HG03097 (cell line): ENCODE data around the gene GRID2.
"Not testable (repeated sequence)": the region's sequence is repeated elsewhere in the genome, so short reads cannot be mapped to it uniquely, and the experiment has no call there.

ENCODE experiments used
- ATAC-seq: cut with Tn5 transposase; IDR thresholded peaks from one replicate; pipeline ENCODE4 v1.9.1; 2021; ENCODE audit not compliant: unreplicated experiment, low FRiP score

The GRID2 gene

DNA sequence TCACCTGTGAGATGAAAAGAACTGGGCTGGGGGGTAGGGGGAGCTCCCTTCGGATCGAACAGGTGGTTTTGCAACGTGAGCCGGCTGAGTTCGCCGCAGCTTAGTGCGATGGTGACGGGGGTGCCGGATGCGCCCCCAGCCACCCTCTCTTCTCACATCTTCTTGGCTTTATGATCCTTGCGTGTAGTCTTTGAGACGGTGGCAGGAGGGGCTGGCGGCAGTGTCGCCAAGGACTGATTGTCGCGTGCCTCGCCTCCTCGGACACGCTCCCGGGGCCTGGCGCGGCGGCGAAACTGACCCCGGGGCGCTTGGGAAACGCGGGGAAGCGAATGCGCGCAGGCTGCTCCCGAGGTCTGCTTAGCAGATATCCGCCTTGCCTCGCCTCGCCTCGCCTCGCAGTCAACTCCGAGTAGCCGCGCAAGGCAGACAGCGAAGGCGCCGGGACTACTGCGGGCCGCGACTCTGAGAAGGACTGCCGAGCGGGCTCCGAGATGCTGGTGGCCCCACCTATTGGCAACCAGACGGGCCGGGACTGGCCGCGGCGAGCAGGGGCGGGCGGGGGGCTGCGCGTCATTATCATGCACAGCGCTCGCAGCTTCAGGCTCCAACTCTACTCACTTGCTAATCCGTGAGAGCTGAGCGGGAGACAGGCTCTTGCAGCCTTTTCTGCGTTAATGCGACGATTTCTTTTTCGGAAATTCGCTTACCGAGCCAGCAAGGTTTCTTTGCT is 1.5 kb downstream of the GRID2 start:
- ATAC-seq, result no peak

DNA sequence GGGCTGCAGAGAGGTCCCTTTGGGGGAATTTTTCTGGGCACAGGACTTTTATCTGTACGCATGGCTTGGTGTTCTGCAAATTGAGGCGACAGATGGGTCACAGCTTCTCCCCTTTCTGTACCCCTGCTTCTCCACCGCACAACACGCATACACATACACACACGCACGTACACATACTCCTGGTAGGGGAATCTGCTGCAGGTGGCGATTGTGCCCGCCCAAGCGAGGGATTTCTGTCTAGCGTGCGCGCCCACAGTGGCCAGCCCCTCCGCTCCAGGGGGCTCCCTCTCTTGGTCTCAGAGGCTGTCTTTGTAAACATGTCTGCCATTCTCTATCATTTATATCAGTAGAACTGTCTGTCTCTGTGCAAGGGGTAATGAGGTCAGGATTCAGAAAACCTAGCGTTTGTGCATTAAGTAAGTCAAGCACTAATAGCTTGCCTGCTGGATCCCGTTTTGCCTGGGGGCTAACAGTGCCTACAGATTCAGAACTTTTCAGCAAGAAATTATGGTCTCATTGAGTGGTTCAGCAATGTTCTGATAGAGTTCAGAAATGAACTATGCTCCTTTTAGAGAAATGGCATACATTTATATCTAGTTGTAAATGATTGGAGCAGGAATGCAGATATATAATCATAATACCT is 2.2 kb downstream of the GRID2 start:
- no peak for ATAC-seq

DNA sequence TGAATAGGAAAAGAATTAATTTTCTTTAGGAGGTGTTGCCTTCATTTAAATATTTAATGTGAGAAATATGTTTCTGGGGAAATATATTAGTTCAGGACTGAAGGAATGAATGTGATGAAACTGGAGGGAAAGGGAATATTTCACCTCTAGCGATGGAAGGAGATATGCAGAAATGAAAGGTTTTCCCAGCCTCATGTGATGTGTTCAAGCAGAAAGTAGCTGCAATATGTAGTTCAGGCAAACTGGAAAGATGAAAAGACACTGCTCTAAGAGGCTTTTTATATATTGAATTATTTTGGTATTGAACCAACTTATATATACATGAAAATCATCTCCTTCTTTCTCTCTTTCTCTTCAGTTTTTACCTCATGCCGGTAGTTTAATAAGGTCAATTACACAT is 3.4 kb downstream of the GRID2 start:
- no peak for ATAC-seq

DNA sequence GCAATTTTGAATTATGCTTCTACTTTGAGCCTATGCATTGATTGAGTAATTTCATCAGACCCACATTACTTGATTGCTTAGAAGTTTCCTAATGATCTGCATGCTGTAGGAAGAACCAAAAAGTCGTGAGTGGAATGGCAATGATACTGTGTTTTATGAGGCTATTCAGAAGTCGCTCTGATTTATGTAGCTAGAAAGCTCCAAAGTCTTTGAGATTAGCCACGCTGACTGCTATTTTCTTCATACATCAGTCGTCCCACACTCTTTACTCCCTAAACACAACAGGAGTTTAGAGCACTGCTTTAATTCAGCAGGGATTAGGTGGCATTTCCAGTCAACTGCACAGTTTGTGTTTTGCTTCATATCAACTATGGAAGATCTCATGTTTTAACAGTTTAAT is 4.1 kb downstream of the GRID2 start:
- ATAC-seq, result no peak

DNA sequence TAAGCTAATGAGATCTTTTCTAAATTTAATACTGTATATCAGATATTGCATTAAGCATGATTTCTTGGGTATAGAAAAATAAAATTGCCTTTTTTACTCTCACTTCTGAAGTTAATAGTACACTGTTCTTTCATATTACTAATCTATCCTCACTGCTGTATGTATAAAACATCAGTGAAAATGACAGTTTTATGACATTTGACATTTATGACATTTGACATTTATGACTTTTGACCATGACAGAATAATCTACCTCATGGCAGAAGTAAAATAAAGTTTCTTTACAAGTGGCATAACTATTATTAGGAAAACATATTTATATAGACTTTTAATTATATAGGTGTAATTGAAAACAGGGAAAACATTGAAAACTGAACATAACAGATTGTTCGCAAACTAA is 13.3 kb downstream of the GRID2 start:
- no peak for ATAC-seq

DNA sequence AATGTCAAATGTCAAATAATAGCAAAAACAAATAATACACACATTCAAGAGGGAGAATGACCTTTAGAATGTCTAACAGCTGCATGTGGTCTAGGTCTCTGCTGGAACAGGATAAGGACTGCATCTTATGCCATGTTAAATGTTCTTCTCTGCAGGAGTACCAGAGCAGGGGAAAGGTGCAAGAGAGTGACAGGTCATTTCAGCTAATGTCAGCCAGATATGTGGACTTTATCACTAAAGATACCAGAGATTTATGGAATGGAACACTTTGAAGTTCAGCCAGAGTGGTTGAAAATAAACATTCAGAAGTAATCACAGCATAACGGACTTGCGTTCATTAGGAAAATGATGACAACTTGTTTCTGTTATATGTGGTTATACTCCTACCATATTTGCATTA is 24.3 kb downstream of the GRID2 start:
- ATAC-seq, result no peak

DNA sequence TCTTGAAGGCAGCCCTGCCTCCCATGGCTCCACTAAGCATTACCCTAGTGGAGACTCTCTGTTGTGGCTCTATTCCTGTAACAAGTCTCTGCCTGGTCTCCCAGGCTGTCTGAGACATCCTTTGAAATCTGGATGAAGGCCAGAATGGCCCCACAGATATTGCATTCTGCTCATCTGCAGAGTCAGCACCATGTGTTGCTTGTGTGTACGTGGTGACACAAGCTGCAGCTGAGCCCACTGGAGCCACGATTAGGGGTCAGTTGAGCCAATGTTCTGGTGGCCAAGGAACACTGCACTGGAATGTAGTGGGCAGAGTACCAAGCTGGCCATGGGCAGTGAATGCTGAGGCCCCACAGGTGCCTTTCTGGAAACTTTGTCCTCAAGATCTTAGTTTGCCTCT is 29.2 kb downstream of the GRID2 start:
- no peak for ATAC-seq

DNA sequence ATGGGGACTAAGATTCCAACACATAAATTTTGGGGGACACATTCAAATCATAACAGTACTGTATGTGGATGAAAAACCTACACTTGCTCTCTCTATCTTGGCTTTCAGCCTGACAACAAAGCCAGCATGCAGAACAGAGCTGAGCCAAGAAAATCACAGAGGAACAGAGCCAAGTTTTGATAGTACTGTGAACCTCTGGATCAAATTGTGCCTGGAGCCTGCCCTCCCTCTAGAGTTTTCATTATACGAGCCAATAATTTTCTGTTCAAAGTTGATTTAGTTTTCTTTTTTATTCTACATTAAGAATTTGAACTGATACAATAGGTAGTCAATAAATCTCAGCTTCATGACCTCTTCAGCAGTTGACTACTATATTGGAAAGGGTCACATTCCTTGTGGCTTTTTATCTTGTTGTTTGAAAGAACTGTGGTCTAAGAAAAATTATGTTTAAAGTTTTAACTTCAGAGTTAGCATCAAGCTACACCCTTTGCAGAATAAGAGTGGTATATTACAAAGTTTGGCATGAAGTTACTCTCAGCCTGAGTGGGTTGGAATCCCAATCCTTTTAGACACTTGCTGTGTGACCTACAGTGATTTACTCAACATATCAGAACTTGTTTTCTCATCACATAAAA is 31.1 kb downstream of the GRID2 start:
- no peak for ATAC-seq

DNA sequence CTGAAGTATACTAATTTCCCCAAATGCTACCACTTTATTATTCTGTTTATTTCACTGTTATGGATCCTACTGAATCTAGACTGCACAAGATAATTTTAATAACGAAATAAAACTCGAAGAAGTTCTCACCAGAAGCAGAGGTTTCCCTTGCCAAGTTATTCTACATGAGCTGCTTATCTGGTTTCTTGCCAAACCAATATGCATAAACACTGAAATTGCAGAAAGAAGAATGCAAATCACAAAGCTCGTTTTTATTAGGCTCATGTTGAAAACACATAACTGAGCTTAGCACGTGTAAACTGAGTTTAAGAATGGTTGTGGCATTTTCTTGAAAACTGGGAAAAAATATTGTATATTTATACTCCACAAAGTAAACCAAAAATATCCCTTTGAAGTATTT is 35.9 kb downstream of the GRID2 start:
- ATAC-seq, result no peak

DNA sequence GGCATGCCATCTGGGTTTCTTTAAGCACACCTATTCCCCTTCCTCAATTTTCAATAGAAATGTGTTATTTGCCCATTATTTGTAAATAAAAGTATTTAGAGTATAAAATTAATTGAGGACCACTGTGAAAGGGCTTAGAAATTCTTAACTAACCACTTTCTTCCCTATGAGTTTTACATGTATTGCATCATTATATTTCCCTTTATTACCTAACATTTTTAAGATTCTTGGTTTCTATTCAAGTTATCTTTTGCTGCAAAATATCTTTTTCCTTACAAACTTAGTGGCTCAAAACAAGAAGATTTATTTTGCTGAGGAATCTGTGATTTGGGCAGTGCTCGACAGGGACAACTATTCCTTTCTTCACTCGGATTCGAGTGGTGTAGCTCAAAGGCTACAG is 40.5 kb downstream of the GRID2 start:
- no peak for ATAC-seq

DNA sequence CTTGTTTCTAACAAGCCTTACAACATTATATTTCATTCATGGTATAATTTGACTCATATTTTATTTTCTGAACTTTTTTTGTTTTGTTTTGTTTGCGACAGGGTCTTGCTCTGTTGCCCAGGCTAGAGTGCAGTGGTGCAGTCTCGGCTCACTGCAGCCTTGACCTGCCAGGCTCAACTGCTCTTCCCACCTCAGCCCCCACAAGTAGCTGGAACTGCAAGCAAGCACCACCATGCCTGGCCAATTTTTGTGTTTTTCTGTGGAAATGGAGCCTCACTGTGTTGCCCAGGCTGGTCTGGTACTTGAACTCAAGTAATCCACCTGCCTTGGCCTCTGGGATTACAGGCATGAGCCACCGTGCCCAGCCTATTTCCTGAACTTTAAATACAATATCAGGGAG is 42.5 kb downstream of the GRID2 start:
- ATAC-seq, result no peak

DNA sequence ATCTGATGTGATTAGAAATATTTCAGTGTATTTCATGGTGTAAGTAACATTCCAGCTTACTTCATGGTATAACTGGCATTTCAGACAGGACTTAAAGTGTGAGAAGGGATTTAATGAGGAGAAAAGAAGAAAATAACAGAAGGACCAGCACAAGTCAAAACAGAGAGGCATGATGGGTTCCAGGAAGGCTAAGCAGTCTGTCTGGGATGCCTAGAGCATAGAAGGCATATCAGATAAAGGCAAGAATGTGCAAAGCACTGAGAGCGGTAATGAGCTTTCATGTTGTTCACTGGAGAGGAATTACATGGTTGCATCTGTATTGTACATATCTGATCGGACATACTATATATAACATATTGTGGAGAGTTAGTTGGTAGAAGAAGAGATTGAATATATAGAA is 54.2 kb downstream of the GRID2 start:
- no peak for ATAC-seq

DNA sequence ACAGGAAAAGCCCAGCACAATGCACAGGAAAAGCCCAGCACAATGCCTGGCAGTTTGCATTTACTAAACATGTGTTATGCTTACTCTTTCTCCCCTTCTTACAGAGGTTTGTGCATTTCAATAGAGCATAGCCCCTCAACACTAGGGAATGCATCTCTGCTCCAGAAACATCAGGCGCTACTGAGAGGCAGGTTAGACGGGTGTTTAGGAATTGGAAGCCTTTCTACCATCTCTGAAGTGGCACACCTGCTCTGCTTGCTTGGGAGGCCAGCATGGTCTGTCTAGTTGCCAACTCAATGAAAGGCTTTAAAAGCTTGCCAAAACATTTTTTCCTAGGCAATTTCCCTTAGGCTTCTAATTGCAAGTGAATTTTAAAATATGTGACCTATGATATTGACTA is 55.7 kb downstream of the GRID2 start:
- ATAC-seq, result no peak

DNA sequence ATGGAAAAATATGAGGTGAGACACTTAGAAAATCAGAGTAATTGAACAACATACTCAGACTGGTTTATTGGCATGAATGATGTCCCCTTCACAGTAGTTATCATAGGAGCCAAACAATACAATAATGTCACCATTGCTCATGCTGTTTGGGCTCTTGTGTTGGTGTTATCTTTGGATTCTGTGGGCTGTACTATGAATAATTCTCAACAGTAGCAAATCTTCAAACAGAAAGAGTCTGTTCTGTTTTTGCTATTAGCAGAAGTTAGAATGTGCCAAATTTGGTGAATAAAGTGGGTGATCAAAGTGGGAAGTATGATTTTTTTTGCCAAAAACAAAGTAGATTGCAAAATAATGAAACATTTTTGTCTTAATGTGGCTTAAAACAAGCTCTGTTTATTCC is 58.3 kb downstream of the GRID2 start:
- no peak for ATAC-seq

DNA sequence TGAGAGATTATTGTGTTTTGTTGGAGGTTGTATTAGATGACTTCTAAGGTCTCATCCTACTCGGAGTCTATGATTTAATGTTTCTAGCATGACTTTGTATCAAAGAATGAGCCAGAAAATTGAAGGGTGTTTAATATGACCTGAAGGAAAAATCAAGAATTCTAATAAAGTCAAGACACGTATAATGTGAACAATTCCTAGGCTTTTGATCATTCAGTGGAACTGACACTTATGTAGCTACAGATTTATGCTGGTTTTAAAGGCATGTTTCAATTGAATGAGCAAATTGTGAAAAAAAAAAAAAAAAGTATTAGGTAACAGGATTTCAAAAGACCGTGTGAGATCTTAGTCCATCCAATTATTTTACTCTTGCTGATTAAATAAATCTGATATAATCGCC is 64.9 kb downstream of the GRID2 start:
- ATAC-seq, result no peak

DNA sequence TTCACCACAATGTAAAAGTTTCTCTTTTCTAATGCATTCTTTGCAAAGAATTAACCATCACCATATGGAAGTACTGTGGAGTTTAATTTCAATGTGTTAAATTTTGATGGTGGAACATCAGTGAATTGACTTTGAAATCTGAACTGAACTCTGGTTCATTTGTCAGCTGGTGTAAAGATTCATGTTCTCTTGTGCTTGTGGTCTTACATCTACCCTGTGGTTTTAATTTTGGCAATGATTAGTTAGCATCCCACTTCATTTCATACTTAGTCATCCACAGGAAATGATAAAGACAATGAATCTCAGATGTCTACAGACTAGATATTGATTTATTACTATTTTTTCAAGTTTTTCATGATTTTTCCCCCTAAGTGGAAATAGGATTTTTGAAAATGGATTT is 77.8 kb downstream of the GRID2 start:
- no peak for ATAC-seq

DNA sequence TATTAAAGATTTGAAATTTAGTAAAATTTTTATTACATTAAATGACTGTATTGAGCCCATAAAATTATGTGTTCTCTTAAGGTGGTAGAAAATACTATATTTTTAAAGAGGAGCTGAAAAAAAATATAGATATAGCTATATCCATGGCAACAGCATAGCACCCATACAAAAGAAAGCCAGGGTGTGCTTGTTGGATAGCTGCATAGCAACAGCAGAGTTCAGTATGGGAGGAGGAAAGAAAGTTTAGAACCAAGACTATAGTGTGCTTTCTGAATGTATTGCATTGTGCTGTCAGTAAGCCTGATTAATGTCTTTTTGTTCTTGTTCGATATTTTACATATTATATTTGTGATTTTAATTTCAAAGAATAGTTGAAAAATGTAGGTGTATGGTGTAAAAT is 78.4 kb downstream of the GRID2 start:
- ATAC-seq, result no peak

DNA sequence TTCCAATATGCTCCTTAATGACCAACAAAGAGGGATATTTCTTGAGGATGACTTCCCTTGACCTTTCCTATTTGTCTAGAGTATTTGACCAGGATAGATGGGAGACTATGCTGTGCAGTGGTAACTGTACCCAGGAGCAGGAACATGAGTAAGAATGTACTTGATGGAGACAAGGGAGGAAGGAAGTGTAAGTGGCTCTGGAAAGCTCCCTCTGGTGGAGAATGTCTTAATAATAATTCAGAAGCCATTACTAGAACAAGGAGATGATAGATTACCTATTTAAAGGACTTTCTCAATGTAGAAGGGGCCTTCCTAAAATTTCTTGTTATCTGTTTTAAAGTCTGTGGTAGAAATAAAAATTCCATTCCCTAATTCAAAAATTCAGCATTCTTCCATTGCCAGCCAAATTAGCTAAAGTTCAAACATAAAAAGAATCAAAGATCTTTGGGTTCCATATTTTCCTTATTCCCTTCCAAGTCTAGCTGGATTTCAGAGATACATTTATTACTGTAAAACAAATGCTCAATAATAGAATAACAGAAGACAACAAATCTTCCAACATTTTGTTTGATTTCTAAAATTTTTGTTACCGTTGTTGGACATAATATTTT is 83.8 kb downstream of the GRID2 start:
- ATAC-seq, result peak; percentile 73

DNA sequence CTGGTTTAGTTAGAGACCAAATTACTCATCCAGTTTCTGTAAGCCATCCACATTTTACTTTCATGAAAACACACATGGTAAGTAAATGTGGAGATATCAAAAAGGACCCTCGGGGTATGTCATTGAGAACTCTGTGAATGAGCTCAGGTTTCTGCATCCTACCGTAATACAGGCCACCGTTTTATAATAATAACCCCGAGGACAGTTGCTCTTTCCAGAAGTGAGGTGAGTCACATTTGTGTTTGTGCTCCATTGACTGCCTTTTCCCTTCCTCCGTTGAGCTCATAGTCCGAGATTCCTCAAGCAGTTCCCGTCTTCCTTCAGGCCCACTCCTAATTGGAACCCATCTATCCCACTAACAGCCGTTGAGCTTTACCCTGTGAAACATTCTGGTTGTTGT is 95.3 kb downstream of the GRID2 start:
- ATAC-seq, result no peak

DNA sequence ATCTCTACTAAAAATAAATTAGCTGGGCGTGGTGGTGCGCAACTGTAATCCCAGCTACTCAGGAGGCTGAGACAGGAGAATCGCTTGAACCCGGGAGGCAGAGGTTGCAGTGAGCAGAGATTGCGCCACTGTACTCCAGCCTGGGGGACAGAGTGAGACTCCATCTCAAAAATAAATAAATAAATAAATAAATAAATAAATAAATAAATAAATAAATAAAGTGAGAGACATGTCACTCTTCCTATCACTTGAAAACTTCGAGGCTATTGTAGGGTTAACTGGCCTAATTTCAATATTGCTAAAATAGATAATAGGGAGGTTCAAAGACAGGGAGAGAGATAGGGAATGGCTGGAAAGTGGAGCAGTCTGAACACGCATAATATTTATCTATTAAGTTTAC is 99.8 kb downstream of the GRID2 start:
- ATAC-seq, result not testable (repeated sequence)

DNA sequence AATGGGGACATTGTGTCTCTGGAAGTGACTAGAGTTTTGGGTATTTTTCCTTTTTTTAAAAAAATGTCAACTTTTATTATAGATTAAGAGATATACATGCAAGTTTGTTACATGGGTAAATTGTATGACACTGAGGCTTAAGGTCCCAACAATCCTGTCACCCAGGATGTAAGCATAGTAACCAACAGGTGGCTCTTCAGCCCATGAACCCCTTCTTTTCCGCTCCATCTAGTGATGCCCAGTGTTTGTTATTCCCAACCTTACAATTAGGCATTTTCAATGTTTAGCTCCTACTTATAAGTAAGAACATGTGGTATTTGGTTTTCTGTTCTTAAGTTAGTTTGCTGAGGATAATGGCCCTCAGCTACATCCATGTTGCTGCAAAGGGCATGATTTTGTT is 102.7 kb downstream of the GRID2 start:
- no peak for ATAC-seq

DNA sequence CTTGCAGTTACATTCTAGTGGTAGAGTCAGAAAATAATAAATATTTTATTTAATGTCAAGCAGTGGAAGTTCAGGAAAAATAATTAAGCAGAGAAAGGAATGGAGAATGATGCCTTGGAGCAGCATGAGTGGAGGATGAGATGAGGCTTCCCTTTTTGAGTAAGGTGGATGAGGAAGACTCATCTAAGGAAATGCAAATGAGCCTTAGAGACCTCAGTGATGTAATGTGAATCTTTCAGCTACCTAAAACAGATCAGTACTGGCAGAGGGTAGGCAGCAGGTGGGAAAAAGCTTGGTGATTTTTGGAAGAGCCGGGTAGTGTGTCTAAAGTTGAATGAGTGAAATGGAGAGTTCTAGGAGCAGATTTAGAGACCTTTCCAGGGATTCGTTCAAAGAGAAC is 118.2 kb downstream of the GRID2 start:
- ATAC-seq, result peak; percentile 72
